ENCODE results near the gene QKI.

QKI gene

GRCh38 chr6:163392533-163392932, 22.0 kb upstream of the QKI start:
- DNase-seq, result peak; percentile 69

- DNase-seq, result no peak
These were observed 20.6 kb upstream of the QKI start for GRCh38 chr6:163393923-163394322.

GRCh38 chr6:163394659-163395058, 19.9 kb upstream of the QKI start:
- DNase-seq, result no peak

DNA sequence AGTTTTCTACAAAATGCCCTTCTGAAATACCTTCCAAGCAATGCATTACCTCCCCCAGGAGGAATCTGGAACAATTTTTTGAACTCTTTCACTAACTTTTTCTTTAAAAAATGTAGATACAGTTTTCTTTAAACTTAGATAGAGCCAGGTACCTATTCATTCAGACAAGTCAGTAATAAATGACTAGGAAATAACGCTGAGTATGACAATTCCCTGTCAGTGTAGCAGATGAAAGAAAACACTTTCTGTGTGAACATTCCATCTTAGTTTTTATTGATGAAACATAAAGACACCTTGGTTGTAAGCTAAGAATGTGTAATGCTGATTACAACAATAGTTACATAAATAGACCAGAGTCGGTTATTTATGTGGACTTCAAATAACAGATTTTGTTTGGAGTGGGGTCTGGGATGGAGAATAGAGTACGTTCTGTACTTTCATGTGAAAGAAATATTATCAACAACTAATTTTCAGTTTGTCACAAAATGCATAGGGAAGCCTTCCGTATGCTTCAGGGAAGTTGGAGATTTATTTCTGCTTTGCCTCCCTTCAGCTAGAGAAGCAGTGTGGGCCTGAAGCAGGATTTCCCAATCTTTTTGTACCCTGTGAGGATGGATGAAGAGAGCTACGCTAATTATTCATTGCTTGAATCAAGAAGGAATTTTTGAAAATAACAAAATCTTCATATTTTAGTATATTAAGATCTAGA, 19.2 kb upstream of the QKI start:
- DNase-seq, result no peak

- DNase-seq, result no peak
These were observed 18.7 kb upstream of the QKI start for GRCh38 chr6:163395831-163396185.

GRCh38 chr6:163397326-163397725, 17.2 kb upstream of the QKI start:
- no peak for DNase-seq

DNA sequence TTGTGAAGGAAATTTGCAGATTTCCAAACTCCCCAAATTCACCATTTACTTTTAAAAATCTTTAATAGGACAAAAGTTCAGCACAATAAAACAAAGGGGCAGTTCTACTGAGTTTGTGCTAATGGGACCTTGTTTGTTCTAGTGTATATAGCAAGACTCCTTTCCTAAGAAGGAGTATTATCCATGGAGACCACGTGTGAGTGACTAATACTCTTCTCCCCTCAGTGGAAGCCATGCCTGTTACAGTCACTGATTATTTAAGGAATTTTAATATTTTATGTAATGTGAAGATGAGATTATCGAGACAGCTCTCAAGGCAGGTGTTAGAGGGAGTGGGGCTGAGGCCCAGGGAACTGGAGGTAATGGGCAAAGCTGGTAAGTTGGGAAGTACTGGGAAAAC, 16.4 kb upstream of the QKI start:
- DNase-seq, result no peak

DNA sequence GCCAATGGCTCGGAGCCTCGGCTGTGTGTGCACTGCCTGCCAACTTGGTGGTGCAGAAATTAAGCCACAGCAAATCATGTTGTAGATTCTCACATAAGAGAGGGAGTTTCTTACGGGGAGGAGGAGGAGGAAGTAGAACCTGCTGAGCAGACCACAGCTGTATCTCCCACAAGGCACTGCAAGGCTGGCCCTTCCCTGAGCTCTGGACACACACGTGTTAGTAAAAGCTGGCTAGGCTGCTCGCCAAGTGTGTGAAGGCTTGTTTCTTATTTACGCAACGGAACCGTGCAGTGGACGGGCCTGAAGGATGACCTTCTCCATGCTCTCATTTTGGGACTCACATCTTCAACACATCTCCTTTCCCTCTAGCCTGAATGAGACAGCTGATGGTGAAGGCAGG, 15.7 kb upstream of the QKI start:
- DNase-seq, result no peak

GRCh38 chr6:163400509-163400908, 14.0 kb upstream of the QKI start:
- no peak for DNase-seq

DNA sequence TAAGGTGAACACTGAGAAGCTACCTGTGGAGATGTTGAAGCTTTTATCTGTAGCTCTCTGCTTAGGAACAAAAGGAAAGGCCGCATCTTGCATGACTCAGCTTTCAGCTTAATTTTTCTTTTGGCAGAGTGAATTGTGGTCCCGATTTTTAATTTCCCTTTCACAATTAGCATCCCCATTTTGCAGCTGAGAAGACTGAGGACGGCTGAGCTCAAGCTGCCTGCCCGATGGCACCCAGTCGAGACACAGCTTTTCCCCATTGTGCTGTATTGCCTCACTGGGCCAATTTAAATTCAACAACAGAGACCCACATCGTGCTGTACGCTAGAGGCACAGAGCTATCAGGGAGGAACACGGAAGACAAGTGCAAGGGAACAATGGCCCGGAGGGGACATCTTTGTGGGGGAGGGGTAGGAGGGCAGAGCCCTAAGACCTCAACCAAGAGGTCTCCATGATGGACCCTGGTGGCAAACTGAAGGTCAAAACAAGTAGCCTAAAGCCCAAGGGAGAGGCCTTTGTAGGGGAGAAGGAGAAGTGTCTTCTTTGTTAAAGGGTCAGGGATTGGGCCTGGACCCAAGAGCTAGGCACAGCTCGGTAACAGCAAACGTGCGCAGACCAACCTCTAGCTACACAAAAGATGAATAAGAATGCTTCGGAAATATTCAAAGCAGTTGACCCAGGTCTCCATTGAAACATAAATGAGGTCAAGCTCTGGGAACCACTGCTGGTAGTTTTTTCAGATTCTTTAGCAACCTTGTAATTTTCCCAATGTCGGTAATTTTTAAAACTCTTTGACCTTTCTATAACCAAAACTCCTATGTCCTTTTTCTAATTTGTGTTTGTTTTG, 13.3 kb upstream of the QKI start:
- no peak for DNase-seq

DNA sequence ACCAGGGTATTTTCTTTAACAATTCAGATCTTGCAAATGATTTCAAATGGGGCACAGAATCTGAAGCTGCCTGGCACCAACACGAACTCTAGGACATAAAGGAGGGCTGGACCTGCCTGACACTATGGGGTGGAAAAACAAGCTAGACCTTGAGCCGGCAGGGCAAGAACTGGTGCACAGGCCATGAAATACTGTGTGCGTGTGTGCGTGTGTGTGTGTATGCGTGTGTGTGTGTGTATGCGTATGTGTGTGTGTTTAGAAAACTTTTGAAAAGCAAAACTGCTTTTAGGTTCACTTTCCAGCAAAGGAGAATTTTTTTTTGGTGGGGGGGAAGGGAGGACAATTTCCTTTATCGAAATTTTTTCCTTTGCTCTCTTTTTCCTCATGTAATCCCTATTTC, 11.9 kb upstream of the QKI start:
- DNase-seq, result no peak

DNA sequence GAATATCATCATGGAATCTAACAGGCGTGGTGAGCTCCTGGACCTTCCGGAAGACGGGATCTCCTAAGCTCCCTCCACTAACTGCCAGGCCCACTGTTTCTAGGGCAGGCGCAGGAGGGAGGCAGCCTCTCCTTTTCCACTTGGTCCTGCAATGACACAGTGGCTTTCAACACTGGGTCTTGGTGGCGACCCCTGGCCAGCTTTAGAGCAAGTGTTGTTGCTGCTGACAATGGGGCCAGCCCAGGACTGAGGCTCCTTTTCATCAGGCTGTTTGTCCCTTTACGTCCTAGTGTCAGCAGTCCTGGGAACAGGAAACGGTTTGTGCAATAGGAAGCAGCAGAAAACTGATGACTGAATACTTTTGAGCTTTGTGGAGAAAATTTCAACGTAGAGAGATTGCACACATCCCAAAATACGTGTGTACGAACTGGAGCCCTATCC, 9.7 kb upstream of the QKI start:
- DNase-seq, result no peak

DNA sequence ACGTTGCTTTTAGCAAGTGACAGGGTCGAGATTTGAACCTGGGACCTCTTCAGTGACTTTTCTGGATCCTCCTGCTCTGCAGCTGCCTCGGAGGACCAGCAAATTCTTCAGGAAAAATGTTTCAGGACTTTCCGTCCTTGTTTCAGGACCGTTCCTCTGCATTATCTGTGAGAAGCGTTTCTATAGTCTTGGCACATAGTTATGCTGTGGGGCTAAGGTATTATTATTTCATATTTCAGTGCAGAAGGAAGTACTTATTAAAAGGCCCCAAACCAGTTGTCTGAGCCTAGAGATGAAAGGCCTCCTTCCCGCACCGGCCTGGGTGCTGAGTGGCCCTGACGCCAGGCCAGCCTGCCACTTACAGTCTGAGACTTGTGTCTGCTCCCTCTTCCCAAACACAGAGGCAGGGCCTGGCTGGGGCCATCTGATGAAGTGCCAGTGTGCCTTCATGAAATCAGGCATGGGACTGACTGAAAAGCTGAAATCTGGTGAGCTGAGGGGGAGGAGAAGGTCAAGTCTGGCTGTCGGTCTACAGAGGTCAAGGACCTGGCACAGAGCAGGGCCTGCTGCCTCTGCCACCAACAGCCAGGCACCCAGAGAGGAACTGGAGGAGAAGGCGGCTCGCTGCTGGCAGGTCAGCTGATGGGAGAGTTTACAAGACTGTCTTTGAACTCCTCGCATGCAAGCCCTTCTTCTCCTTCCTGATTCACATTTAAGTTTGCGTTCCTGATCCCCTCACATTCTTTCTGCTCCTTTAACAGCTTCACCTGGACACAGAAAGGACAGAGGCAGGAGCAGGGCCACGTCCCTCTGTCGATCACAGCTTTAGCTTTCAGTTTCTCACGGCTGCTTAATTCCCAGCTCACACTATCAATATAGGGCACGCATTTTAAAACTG, 8.9 kb upstream of the QKI start:
- DNase-seq, result no peak

- DNase-seq, result no peak
These were observed 8.2 kb upstream of the QKI start for GRCh38 chr6:163406366-163406765.

DNA sequence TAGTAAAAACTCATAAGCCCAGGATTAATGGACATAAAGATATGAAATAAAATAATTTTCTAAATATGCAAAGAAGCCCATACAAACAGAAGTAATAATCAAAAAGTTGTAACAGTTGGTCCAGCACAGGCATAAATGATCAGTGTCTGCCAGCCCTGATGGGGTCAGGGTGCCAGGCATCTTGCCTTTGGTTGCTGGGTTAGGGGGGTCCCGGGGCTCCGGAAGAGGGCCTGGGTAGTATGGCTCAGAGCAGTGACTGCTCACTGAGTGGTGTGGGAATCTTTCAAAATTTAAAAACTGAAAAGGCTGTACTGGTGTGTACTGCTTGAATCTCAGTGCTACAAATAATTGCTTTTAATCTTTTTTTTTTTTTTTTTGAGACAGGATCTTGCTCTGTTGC, 7.7 kb upstream of the QKI start:
- DNase-seq, result no peak

DNA sequence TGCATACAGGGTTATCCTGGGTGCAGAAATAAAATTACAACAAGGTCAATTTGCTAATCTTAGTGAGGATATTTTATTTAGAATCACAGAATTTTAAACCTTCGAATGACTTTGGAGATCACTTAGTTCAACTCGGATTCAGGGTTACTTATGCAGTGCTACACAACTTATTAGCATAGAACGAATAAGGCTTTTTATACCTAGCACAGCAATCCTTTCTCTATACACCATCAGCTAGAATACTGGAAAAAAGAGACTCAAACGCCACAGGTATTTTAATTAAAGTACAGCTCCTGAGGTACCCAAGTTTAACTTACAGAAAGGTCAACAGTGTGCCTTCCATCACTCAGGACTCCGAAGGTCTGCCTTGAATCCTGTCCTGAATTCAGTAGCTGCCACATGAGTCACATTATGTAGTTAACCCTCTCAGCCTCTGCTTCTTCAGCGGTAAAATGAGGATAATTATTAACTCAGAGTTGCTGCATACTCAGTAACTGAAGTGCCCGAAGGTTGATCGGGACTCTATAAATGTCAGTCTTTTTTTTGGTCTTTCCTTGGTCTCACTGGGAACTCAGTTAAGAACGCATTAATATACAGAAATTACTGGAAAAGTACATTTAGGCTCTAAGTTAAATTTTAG, 6.0 kb upstream of the QKI start:
- DNase-seq, result no peak

DNA sequence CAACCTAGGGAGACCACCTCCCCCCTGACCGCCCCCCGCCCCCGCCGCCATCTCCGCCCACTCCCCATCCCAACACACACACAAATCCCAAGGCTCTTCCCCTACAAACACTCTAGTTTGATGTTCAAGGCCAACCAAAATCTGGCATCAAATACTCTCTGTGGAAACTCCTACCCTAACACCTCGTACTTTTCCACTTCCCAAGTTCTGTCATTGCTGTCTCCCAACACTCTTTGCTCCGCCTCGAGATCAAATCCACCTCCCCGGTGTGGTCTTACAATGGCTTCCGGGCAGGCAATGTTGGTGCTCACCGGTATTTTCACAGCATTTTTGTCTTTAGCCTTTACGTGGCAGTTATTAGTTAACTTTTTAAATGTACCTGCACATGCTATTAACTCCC, 4.8 kb upstream of the QKI start:
- no peak for DNase-seq

- DNase-seq, result no peak
These were observed 2.2 kb upstream of the QKI start for GRCh38 chr6:163412341-163412740.

GRCh38 chr6:163412801-163413344, 1.6 kb upstream of the QKI start:
- no peak for DNase-seq

DNA sequence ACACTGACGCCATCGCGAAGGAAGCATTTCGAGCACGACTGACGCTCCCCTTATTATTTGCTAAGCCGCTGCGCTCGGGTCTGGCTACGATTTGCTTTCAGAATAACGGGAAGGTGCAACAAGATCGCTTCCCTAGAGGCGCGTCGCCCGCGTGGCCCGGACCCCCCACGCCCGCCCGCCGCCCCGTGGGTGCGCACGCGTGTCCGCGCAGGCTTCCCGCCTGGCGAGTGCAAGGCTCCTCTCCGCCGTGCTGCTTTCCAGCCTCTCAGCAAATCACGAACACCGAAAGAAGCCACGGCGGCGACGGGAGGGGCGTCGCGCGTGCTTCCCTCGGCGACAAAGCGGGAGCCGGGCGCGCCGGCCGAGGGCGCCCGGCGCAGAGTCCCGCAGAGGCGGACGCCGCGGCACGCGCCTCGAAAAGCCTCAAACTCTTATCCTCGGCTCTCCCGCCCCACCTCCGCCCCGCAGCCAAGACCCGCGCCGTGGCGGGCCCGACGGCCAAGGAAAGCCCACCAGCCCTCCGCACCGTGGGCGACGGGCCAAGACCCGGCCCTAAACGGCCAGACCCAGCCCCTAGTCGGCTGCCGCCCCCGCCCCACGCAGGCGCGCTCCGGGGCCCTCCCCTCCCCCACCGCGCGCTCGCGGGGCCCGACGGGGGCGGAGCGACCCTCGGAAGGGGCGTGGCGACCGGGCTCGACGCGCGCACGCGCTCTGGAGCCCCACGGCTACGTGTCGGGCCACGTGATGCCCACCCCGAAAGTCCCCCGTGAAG, 987 bp upstream of the QKI start:
- DNase-seq, result peak; percentile 90

GRCh38 chr6:163414946-163415619, 565 bp downstream of the QKI start:
- no peak for DNase-seq

Data from fibroblast of skin of back (primary cell).